Neural crest cell (in vitro differentiated cells): ENCODE data around the gene IZUMO1. TPM values are rescaled to one million over a fixed set of nuclear protein-coding genes. Genes with fewer than 3 reads are reported as not detected.
"Not testable (repeated sequence)": the region's sequence is repeated elsewhere in the genome, so short reads cannot be mapped to it uniquely, and the experiment has no call there.

Experiments
- DNase-seq: peaks from one replicate; pipeline ENCODE4 v3.0.0; 2021; ENCODE audit warnings: low read depth, mixed read lengths, low spot score
- H3K27ac Mint-ChIP-seq: one replicate; pipeline ENCODE4 v1.8.0; 2021; ENCODE audit warnings: mild to moderate bottlenecking, mixed read lengths; ENCODE audit not compliant: unreplicated experiment
- H3K27me3 Mint-ChIP-seq: 2 replicates; pipeline ENCODE4 v1.8.0; 2021; ENCODE audit warnings: low read depth, mild to moderate bottlenecking, mixed read lengths
- H3K36me3 Mint-ChIP-seq: 2 replicates; pipeline ENCODE4 v1.8.0; 2021; ENCODE audit warnings: low read depth, mild to moderate bottlenecking, mixed read lengths
- H3K4me1 Mint-ChIP-seq: 2 replicates; pipeline ENCODE4 v1.8.0; 2021; ENCODE audit warnings: mixed read lengths
- H3K4me3 Mint-ChIP-seq: one replicate; pipeline ENCODE4 v1.8.0; 2021; ENCODE audit warnings: mild to moderate bottlenecking, mixed read lengths
- H3K9me3 Mint-ChIP-seq: 2 replicates; pipeline ENCODE4 v1.8.0; 2021; ENCODE audit warnings: mixed read lengths
- total RNA-seq: library from RNA; stranded (reverse); gene quantifications from 2 replicates; pipeline ENCODE4 v1.2.1, GENCODE V29; 2021
- TF ChIP-seq, protein P1 (sequence below): fragments of 200-600 bp; sonication (generic); conservative IDR thresholded peaks from 2 replicates; pipeline ENCODE4 v1.5.0; 2021; ENCODE audit warnings: antibody characterized with exemption, mild to moderate bottlenecking

The IZUMO1 gene
- total RNA-seq, 1 donor from 2014 or later, result 0.23 TPM

DNA sequence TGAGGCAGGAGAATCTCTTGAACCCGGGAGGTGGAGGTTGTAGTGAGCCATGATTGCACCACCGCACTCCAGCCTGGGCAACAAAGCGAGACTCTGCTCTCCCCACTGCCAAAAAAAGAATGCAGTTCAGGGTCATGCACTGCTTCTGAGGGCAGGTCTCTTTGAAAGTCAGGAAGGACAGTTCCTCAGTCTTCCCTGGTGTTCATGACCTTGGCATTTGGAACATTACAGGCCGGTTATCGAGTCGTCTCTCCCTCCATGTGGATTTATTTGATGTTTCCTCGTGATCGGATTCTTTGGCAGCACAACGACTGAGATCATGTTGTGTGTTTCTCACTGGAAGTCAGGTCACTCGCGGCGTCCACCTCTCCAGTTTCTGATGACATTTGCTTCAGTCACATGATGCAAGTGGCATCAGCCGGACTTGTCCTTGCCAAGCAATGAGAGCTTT, 25.8 kb upstream of the IZUMO1 start:
- TF ChIP-seq, protein P1, sequence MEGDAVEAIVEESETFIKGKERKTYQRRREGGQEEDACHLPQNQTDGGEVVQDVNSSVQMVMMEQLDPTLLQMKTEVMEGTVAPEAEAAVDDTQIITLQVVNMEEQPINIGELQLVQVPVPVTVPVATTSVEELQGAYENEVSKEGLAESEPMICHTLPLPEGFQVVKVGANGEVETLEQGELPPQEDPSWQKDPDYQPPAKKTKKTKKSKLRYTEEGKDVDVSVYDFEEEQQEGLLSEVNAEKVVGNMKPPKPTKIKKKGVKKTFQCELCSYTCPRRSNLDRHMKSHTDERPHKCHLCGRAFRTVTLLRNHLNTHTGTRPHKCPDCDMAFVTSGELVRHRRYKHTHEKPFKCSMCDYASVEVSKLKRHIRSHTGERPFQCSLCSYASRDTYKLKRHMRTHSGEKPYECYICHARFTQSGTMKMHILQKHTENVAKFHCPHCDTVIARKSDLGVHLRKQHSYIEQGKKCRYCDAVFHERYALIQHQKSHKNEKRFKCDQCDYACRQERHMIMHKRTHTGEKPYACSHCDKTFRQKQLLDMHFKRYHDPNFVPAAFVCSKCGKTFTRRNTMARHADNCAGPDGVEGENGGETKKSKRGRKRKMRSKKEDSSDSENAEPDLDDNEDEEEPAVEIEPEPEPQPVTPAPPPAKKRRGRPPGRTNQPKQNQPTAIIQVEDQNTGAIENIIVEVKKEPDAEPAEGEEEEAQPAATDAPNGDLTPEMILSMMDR, result no peak
- no peaks in the 10 kb centered on the region for H3K36me3 Mint-ChIP-seq
- no peaks in the 10 kb centered on the region for H3K4me1 Mint-ChIP-seq
- H3K27me3 Mint-ChIP-seq, result peaks cover 17% of the 10 kb centered on the region
- no peak for DNase-seq
- no peak overlapping the region for H3K4me3 Mint-ChIP-seq
- H3K27ac Mint-ChIP-seq, result no peak overlapping the region
- no peaks in the 10 kb centered on the region for H3K9me3 Mint-ChIP-seq

DNA sequence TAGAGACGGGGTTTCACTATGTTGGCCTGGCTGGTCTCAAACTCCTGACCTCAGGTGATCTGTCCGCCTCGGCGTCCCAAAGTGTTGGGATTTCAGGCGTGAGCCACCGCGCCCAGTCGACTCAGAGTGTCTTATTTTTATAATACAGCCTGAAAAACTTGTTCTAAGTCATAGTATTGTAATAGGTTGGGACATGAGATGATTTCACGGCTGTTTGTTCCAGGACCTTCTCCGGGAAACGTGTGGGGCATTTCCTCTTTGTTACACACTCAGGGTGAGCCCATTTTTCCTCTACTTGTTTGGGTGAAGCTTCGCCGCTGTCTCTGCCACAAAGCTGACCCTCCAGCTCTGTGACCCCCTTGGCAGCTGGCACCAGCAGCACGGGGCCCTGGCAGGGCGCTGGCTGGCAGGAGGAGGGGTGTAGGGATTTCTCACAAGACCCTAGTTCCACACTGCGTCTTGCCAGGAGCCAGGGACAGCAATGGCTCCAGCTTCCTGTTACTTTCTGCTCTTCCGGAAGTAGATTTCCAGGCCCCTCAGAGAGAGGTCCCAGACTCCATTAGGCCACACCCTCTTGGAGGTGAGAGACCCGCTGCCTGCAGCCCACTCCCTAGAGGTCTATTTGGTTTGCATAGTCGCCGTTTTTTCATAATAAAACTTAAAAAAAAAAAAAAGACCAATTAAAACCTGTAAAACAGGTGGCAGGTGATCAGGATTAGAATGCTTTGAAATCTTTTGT, 24.2 kb upstream of the IZUMO1 start:
- Mint-ChIP-seq H3K4me3 (no peak overlapping the region), H3K9me3 (no peaks in the 10 kb centered on the region), H3K4me1 (no peaks in the 10 kb centered on the region), H3K36me3 (no peaks in the 10 kb centered on the region), H3K27ac (no peak overlapping the region), H3K27me3 (peaks cover 25% of the 10 kb centered on the region)
- TF ChIP-seq, protein P1, result no peak
- DNase-seq, result no peak

DNA sequence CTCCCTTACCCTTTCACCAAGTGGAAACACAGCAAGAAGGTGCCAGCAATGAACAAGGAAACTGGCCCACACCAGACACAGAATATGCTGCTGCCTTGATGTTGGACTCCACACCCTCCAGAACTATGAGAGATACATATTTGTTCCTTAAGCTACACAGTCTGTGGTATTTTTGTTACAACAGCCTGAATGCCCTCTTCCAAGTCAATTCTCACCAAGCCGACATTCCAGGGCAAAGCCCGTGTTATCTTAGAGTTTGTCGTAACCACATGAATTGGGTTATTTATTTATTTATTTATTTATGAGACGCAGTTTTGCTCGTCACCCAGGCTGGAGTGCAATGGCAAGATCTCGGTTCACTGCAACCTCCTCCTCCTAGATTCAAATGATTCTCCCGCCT, 23.6 kb upstream of the IZUMO1 start:
- H3K9me3 Mint-ChIP-seq, result no peaks in the 10 kb centered on the region
- H3K27ac Mint-ChIP-seq, result no peak overlapping the region
- no peak for DNase-seq
- TF ChIP-seq, protein P1, result no peak
- no peaks in the 10 kb centered on the region for H3K36me3 Mint-ChIP-seq
- H3K4me1 Mint-ChIP-seq, result no peaks in the 10 kb centered on the region
- H3K4me3 Mint-ChIP-seq, result no peak overlapping the region
- H3K27me3 Mint-ChIP-seq, result peaks cover 29% of the 10 kb centered on the region

DNA sequence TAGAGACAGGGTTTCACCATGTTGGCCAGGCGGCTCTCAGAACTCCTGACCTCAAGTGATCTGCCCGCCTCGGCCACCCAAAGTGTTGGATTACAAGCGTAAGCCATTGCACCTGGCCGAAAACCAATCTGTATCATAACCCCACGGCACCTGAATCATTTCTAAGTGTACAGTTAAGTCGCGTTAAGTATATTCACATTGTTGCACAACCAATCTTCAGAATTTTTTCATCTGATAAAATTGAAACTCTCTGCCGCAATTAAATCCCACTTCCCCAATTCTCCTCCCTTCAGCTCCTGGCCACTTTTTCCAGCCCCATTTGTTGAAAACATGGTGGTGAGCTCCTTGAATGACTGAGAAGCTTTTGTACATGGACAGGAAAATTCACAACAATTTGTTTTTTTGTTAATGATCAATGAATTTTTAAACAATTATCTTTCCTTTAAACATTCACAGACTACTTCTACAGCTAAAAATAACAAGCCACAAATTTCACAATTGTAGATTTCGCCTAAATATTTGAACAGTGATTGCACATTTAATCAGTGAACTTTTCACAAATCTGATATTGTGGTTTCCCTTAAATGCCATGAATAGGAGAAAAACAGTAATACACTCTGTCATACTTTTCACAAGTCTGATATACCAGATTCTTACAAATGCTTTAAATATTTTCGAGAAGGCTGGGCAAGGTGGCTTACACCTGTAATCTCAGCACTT, 22.4 kb upstream of the IZUMO1 start:
- no peak overlapping the region for H3K27ac Mint-ChIP-seq
- no peaks in the 10 kb centered on the region for H3K4me1 Mint-ChIP-seq
- no peaks in the 10 kb centered on the region for H3K36me3 Mint-ChIP-seq
- TF ChIP-seq, protein P1, result no peak
- H3K4me3 Mint-ChIP-seq, result no peak overlapping the region
- peaks cover 34% of the 10 kb centered on the region for H3K27me3 Mint-ChIP-seq
- no peak for DNase-seq
- no peaks in the 10 kb centered on the region for H3K9me3 Mint-ChIP-seq

DNA sequence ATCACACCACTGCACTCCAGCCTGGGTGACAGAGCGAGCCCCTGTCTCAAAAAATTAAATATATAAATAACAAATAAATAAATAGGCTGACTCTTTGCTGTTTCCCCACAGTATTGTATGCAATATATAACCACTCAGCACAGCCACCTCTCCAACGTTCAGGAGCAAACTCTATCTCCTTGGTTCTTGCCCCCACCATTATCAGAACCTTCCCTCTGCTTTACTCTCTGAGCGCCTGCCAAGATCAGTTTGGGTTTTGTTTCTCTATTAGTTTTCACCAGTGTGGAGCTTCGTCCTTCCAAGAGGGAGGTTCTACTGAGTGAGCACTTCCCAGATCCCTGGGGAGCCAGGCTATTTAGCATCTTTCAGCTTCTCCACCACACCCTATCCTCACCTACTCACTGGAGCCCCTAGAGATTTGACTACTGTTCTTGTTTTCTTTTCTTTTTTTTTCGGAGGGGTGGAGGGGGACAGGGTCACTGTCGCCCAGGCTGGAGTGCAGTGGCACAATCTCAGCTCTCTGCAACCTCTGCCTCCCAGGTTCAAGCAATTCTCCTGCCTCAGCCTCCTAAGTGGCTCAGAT, 21.6 kb upstream of the IZUMO1 start:
- not testable (repeated sequence) for H3K9me3 Mint-ChIP-seq, H3K4me3 Mint-ChIP-seq, H3K36me3 Mint-ChIP-seq, H3K27ac Mint-ChIP-seq, H3K4me1 Mint-ChIP-seq, DNase-seq
- H3K27me3 Mint-ChIP-seq, result peaks cover 38% of the 10 kb centered on the region

DNA sequence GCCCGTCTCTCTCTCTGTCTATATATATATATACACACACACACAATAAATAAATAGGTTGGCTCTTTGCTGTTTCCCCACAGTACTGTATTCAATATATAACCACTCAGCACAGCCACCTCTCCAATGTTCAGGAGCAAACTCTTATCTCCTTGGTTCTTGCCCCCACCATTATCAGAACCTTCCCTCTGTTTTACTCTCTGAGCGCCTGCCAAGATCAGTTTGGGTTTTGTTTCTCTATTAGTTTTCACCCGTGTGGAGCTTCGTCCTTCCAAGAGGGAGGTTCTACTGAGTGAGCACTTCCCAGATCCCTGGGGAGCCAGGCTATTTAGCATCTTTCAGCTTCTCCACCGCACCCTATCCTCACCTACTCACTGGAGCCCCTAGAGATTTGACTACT, 19.1 kb upstream of the IZUMO1 start:
- not testable (repeated sequence) for H3K4me1 Mint-ChIP-seq, H3K4me3 Mint-ChIP-seq, H3K9me3 Mint-ChIP-seq, DNase-seq, H3K36me3 Mint-ChIP-seq
- H3K27me3 Mint-ChIP-seq, result peaks cover 55% of the 10 kb centered on the region
- H3K27ac Mint-ChIP-seq, result peak overlapping the region; percentile 13
